Head of caudate nucleus (tissue), 42 donors: ENCODE measurements around the gene ARHGEF5.
"Not testable (repeated sequence)": the region's sequence is repeated elsewhere in the genome, so short reads cannot be mapped to it uniquely, and the experiment has no call there.

Experiments used
- DNase-seq, 42 donors: peaks; one replicate each; pipeline versions ENCODE4 v3.0.0 to v3.0.0-alpha.2; 2020 to 2021; ENCODE audit warnings: mixed read lengths in 7 of 42
- intact Hi-C: fragments of 100-400 bp; cut with DNase I; formaldehyde crosslinking; loops from one replicate; pipeline ENCODE4 v1.15.0; 2022

ARHGEF5 gene

DNA sequence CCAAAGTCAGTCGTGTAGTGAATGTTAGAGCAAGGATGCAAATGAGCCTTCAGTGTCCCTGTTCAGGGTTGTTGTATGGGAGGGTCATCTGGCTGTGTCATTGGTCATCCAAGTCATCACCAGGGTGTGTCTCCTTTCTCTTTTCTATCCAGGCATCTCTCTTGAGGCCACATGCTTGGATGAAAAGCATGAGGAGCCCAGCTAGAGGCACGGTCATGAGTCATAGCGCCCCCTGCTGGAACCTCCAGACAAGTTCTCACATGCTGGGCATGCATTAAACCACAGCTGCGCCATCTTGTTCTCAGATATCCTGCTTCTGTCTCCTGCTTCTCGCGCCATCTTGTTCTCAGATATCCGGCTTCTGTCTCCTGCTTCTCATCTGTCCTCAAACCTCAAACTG lies 14.0 kb downstream of the ARHGEF5 start:
- intact Hi-C loops, DNase-seq: not testable (repeated sequence)

DNA sequence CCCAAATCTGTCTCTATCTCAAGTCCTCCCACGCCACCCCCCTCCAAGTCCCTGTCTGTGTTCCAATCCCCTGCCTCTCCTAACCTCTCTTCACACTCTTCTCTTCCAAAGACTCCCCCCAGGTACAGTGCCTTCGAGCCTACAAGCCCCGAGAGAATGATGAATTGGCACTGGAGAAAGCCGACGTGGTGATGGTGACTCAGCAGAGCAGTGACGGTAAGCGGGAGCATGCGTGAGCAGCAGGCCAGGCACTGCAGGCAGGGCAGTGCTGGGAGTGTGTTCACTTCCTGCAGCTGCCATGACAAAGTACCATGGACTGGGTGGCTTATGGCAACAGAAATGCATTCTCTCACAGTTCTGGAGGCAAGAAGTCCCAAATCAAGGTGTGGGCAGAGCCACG lies 23.4 kb downstream of the ARHGEF5 start:
- DNase-seq = peak in 4 of 42 donors; percentile 6 to 40 (median 28)
- intact Hi-C loops = no loop called here

DNA sequence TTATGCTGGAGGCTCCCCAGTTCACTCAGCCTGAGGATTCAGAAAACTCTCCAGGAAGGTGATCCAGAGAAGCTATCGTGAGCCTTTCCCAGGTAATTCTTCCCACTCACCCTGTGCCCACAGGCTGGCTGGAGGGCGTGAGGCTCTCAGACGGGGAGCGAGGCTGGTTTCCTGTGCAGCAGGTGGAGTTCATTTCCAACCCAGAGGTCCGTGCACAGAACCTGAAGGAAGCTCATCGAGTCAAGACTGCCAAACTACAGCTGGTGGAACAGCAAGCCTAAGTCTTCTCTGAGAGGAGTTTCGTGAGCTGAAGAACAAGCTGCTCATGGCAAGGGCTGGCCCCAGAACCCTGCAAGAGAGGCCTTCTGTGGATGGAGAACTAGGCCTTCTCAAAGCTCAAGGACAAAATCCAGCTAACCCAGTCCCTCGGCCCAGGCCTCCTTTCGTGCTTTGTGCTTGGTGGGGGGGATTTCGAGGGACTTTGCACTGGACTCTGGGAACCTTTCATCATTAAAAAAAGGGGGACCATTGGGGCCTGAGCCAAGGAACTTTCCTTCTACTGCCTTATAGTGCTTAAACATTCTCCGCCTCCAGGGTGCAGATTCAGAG lies 24.7 kb downstream of the ARHGEF5 start:
- intact Hi-C loops = no loop called here
- peak in 4 of 42 donors; percentile 7 to 39 (median 30) for DNase-seq

DNA sequence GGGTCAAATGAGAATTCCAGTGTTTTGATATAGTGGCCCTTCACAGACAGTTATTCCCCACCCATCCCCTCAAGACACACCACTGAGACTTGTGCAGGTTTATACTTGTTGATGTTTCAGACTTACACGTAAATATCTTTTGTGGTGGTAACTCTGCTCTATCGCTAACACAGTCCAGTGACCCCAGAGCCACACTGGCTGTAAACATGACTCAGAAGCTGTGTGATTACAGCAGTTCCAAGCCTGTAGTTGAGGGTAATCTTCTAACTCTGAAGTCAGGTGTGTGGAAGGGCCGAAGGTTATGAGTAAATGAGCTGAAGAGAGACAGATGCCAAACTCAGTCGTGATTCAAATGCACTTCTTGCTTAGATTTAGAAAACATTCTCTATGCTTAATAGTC lies 28.9 kb downstream of the ARHGEF5 start:
- peak in 3 of 42 donors; percentile 1 to 25 (median 18) for DNase-seq
- intact Hi-C loops = no loop called here

DNA sequence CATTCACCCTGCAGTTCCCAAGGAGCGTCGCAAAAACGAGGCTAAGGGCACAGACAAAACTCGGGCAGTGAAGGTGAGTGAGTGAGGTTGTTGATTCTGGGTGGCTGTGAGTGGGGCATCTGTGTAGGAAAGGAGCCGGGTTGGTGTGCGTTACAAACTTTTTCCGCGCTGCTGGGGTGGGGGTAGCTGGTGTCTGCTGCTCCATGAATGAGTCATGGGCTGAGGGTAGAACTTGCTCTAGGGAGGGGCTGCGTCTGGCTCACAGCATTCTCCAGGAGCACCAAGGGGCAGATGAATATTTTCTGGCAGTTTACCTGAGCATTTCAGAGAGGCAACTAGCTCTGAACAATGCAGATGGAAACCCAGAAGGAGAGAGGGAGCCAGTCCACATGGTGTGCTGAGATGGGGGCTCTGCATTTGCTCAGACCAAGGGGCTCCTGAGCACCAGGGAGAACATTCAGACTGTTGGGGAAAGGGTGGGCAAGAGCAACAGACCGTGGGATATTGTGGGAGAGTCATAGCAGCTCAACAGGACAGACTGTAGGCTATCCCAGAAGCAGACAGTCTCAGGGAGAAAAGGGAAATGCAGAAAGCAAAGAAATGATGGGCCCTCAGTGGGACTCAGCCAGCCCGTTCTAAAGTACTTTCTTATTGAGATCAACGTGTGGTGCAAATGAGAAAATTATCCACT lies 29.5 kb downstream of the ARHGEF5 start:
- DNase-seq = peak in 13 of 42 donors; percentile 10 to 57 (median 30)
- intact Hi-C loops = no loop called here

DNA sequence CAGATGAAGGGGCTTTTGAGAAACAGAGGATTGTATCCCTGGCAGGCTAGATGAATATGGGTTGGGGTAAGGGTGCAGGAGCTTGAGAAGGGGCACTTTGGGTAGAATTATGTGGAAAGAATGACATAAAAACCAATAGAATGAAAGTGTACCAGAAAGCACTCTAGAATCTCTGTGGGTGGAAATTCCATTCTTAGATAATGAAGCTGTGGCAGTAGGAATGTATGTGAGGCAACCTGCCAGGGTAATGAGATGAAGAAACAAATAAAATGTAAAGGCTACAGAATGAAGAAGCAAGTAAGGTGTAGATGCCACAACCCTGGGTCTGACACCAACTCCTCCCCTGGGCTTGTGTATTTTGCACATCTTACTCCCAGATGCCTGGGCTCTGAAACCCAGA lies 31.5 kb downstream of the ARHGEF5 start:
- intact Hi-C loops = no loop called here
- DNase-seq = peak in 2 of 42 donors; percentile 11 to 18

DNA sequence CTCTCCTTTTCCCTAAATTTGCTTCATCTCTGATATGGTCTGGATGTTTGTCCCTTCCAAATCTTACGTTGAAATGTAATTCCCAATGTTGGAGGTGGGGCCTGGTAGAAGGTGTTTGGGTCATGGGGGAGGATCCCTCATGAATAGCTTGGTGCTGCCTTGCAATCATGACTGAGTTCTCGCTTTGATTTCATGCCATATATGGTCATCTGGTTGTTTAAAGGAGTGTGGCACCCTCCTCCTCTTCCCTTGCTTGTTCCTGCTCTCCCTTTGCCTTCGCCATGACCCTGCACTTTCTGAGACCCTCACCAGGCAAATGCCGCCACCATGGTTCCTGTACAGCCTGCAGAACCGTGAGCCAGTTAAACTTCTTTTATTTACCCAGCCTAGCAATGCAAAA lies 33.7 kb downstream of the ARHGEF5 start:
- peak in 1 of 42 donors; percentile 25 for DNase-seq
- intact Hi-C loops = no loop called here

DNA sequence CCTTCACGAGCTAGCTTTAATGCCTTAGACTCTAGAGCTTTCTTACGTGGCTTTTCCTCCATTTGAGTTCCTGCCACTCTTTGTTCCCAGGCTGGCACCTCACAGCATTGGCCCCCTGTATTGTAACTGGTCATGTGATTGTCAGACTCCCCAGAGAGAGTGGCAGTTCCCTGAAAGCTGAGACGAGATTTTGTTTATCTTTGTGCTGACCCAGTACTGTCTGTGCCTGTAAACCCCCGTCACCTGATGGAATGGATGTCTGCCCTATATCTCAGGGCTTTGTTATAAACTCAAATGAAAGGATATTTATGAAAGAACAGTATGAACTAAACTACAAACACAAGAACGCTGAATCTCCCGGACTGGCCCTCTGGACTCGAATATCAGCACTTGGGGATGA lies 35.3 kb downstream of the ARHGEF5 start:
- peak in 5 of 42 donors; percentile 11 to 44 (median 20) for DNase-seq
- intact Hi-C loops = no loop called here

DNA sequence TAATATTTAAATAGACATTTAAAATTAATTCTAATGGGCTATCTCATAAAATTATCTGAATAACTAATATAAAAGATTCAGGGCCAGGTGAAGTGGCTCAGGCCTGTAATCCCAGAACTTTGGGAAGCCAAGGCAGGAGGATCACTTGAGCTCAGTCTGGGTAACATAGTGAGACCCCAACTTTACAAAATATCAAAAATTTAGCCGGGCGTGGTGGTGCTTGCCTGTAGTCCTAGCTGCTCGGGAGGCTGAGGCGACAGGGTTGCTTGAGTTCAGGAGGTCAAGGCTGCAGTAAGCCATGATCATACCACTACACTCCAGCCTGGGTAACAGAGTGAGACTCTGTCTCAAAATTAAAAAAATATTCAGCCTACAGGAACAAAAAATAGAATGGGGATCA lies 35.8 kb downstream of the ARHGEF5 start:
- intact Hi-C loops = no loop called here
- peak in 1 of 42 donors; percentile 24 for DNase-seq

DNA sequence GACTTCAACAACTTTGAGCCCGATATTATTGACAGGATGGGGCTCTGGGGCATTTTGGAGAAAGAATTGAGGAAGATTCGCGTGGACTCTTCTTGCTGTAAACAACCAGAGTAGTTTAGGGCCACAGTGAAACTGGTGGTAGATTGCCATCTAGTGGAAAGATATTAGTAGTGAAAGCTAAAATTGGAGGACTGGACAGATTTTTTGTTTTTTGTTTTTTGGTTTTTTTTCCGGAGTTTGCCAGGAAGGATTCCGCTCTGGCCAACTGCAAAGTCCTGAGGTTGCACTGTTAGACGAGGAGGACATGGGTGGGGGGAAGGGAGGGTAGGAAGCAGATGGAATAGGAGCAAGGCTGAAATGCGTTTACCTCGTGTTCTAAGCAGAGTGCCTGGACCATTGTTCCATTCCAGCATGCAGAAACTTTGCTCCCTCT lies 36.6 kb downstream of the ARHGEF5 start:
- DNase-seq = peak in 13 of 42 donors; percentile 12 to 69 (median 40)
- intact Hi-C loops = no loop called here

DNA sequence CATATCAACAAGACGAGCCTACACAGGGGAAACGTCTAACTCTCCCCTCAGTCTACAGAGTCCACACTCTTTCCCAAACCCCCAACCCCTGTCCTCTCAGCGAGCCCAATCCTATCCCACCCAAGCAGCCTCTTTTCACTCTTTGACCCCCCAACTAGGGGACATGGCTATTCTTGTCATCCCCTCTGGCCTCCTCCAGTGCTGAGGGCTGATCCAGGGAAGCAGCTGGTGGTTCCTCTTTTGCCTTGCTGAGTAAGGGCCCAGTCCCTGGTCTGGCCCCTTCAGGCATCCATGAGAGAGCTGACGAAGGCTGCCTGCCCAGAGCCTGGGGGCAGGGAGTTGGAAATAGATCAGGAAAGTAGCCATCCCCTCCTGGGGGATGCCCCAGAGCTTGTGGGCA lies 41.9 kb downstream of the ARHGEF5 start:
- intact Hi-C loops = no loop called here
- no peak for DNase-seq

DNA sequence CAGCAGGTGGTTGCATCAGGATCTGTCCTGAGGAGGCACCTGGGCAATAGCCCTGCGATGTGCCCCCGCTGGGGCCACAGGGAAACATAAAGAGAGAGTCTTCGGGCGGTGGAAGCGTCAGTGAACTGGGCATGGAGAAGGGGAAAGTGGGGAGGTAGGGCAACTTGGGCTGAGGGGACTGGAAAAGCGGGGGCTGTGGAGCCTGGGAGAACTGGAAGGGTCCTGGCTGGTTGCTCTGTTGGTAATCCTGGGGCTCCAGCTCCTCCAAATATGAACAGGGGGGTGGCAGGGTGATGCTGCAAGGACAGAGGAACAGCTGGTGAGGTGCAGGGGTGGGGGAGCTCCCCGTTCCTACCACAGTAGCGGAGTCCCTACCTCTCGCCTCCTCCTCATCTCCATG lies 43.1 kb downstream of the ARHGEF5 start:
- no peak for DNase-seq
- intact Hi-C loops = no loop called here

DNA sequence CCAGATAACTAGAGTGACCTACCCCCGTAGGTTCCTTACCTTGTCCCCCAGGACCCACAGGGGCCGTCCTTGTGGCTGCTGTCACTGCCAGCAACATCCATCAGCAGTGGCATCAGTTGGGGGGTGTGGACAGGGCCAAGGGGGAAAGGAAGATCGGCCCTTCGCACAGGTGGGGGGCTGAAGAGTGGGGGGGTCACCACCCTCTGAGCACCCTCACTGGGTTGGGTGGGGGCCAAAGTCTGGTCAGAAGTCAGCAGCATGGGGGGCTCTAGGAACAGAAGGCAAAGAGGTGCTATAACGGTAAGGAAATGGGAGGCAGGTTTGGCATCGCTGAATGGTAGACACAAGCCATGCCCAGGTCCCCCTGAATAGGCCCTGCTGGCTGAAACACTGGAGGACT lies 43.7 kb downstream of the ARHGEF5 start:
- intact Hi-C loops = no loop called here
- DNase-seq = no peak

DNA sequence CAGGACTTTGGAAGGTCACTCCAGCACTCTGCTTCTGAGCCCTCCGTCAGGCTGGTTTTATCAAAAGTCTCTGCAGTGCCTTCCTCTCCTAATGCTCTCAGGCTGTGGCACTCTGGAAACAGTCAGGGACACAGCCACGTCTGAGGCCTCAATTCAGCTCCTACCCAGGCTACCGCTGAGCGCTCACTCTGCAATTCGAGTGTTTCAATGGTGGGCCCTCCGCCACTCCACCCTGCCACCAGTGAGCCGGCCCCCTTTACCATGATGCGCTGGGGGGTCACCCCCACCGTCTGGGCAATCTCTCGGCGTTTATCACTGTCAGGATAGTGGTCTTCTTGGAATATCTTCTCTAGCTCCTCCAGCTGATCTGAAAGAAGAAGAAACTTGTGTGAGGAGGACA lies 44.7 kb downstream of the ARHGEF5 start:
- intact Hi-C loops = no loop called here
- no peak for DNase-seq

DNA sequence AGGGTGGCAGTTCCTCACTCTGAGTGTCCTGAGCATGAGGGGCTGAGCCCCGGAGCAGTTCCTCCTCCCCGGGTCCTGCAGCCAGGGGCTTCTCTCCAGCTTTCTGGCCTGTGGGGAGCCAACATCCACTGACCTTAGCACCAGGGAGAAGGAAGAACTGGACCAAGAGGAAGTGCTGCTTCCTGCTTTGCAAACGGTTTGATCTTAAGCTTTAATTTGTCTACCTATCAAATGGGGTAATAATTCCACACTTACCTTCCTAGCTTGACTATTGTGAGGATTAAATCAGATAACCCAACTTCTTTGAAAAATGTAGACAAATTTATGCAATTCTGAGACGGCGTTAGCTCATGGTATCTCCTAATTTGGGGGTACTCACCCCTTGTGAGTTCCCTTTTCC lies 46.3 kb downstream of the ARHGEF5 start:
- DNase-seq = no peak
- intact Hi-C loops = no loop called here

DNA sequence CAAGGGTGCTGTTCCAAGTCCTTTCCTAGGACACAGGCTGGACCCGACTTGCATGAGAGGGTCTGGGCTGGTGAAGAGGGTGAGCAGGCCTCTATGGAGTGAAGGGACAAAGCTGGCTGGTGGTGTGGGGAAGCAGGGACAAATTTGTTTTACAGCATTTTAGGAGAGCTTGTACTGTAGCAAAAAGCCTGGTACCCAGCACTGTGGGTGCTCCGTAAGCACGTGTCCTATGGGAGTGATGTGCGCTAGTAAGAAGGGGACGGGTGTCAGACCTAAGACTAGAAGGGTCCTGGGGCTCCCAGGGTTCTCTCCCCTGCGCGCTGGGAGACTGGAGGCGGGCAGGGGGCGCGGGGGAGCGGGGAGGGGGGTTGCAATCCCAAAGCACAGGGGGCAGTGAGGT lies 47.9 kb downstream of the ARHGEF5 start:
- DNase-seq = no peak
- intact Hi-C loops = no loop called here

DNA sequence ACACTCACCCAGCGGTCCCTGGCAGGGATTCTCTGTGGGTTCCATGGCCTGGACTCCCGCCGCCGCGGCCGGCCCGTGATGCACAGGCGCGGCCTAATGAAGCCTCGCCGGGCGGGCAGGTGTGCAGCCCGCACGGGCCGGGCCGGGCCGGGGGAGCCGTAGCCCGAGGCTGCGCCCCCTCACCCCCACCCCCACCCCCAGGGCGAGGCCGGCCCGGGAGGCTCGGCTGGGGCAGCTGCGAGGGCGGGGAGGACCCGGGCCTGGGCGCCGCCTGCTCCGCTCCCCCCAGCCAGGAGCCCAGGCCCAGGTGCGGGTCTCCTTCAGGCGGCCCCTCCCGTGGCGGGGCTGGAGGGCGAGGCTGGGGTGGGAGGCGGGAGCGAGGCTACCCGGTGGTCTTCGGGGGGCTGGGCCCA lies 48.5 kb downstream of the ARHGEF5 start, which contains the start of gene NOBOX:
TSS of gene NOBOX (minus strand) at position 45 of the 413 bp plus-strand sequence.
- DNase-seq = no peak
- intact Hi-C loops = no loop called here

DNA sequence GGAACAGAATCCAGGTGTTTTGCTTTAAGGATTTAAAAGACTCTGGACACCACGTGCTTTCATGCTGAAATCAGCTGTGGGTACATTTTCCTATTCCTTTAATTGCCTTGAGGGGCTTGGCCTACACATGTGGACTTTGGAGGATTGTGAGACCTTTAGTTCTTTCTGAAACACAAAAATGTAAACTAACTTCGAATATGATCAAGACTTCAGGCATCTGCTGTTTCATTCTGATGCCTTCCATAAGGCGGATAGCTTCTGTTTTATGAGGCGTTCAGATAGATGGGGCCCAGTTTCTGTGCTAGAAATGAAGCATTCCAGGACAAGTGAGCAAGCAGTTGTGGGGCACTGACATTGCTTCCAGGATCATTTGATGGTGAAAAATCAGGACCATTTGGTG lies 49.7 kb downstream of the ARHGEF5 start:
- intact Hi-C loops = no loop called here
- no peak for DNase-seq

DNA sequence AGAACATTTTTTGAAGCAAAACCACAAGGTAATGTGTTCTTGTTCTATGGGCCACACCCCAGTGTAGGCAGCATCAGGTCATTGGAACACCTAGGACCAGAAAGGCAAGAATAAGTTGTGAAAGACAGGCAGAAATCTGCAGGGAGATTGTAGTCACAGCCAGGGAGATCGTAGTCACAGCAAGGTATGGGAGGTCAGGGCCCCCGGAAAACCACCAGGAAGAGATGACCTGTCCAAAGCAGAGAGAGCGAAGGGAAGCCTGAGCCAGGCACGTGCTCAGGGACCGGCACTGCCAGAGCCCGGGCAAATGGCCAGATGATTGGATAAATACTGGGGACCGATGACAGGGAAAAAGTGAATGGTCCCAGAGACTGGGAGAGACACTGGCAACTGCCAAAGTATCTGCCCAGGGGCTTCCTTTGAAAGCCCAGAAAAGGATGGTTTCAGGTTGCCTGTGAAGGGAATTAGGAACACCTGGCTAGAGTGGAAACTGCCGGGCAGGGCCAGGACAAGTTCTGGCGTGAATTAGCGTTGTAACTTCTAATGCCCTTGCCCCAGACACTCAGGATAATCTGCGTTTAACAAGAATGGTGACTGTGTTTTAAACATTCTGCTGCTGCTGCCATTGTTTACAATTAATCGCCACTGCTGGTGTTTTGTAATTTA lies 52.2 kb downstream of the ARHGEF5 start:
- no peak for DNase-seq

DNA sequence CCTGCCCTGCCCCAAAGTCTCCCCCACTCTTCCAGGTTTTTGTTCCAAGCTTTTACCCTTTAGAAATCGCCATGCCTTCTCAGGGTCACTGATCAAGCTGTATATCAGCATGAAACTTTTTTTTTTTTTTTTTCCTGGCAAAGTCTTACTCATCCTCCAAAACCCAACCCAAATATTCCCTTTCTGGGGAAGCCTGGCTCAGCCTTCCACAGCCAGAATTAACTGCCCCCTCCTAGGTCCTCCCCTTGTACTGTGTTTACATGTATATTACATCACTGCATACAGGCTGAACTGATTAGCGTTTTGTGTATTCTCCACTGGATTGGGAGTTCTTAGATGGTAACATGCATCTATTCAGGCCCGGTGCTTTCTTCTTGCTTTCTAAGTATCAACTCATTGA lies 52.9 kb downstream of the ARHGEF5 start:
- DNase-seq = no peak

More for the DNA sequence above, 52.2 kb downstream of the ARHGEF5 start:
- intact Hi-C loops = no loop called here

More for the DNA sequence above, 52.9 kb downstream of the ARHGEF5 start:
- intact Hi-C loops = no loop called here
